SKM-1 treated with dmso at 0.1 percent for 144 hours (cell line): ENCODE measurements around the gene RMND5A.

ENCODE experiments used
- DNase-seq: peaks from one replicate; lab custom pipeline; 2025; ENCODE audit not compliant: unreplicated experiment; lab: John Stamatoyannopoulos, UW

Gene RMND5A

DNA sequence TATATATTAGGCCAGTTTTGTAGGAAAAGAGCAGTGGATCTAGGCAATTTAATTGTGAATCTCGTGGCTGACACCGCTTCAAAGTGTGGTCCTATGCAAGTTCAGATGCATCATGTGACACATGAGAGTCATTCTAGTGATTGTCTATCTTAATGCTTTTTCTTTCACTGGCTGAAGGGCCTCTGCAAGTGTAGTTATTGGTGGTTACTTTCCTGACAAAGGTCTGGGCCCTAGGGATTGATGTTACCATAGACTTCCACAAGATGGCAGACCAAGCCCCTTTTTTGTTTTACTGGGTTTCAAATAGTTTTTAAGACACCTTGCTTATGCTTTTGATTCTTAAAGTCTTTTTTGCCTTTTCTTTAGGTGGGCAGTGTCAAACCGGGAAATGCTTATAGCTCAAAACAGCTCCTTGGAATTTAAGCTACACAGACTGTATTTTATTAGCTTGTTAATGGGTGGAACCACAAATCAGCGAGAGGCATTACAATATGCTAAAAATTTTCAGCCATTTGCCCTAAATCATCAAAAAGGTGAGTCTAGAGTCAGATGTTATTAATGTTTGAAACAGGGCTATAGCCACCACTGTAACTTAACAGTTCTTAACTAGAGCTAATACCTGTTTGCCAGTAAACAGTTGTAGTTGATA is 44.7 kb downstream of the RMND5A start:
- DNase-seq, result peak; percentile 39

DNA sequence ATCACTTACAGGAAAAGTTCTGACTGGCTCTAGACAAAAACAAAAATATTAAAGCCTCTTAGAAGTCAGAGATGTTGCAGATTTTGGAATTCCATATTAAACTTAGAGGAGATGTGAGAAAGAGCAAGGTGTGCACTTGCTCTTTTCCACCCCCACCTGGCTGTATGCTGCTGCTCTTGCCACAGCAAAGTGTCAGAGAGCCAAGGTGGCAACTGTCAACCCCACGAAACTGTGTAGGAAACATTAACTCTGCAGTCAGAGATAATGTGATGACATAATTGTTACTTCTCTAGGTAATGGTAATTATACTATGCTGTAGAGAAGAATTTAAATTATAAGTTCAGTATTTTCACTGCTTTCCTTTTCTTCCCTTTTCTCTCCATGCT is 45.2 kb downstream of the RMND5A start:
- DNase-seq, result no peak

DNA sequence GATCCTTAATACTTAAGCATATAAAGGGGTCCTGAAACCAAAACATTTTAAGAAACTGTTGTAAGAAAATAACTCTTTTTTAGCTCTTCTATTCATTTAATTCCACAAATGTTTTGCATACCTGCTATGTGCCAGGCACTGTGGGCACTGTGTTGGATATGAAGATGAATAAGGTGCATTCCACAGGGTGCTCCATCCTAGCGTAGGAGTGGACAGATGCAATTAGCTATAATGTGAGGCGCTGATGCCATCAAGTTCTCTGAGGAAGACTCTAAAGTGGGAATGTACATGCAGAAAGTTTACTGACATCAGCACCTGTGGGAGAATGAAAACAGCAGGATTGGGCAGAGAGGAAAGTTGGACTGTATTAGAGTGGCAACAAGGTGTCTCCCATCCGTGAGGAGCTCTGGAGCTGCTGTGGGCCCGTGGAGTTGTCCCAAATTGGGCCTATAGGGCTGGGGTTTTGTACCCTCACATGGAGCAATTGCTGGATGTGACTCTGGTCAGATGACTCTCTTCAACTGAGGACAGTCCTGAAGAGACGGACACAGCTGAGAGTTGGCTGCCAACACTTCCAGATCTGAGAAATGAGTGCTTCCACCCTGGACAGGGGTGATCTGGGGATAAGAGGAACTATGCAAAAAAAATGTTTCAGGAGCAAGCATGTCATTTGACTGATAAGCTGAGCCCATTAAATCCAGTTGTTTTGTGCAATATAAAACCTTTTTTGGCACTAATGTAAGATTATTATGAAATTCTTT is 48.3 kb downstream of the RMND5A start:
- no peak for DNase-seq

DNA sequence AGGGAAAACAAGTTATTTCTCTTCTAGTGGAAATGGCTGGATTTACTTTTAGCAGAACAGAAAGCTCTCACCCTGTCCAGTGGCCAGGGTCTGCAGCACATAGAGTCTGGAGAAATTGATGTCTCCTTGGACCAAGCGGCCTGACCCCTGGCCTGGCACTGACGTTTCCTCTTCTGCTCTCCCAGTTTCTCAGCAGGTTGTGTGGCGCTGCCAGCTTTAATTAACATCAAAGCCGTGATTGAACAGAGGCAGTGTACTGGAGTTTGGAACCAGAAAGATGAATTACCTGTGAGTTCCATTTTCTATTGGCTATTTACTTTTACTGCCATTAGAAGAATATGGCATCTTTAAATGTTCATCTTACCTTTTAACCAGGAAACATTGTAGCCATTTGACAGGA is 49.7 kb downstream of the RMND5A start:
- DNase-seq, result no peak

DNA sequence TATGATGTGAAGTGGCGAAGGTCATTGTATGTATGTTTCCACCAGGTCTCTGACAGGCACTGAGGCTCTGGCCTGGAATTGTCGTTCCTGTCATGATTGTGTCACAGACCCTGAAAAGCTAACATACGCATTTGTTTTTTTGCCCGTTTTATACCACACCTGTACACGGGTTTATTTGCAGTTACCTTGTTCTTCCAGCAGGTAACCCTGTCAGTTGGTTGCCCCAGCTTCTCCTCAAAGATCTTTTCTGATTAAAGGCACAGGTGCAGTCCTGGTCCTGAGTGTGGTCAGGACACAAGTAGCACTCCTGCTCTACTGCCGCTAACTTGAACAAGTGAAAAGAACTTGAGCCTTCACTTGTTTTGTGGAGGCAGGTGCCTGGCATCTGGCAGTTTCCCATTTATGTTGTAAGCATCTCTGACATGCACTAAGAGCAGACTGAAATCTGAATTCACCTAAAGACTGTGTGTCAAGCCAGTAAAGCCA is 50.8 kb downstream of the RMND5A start:
- no peak for DNase-seq

DNA sequence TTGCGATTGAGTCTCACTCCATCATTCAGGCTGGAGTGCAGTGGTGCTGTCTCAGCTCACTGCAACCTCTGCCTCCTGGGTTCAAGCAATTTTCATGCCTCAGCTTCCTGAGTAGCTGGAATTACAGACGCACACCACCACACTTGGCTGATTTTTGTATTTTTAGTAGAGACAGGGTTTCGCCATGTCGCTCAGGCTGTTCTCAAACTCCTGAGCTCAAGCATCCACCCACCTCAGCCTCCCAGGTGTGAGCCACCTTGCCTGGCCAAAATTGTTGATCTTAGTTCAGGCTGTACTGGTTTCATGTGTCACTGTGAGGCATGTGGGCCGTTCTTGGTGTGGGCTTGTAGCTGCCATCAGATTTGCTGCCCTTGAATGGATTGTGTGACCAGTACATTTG is 52.5 kb downstream of the RMND5A start:
- DNase-seq, result no peak

DNA sequence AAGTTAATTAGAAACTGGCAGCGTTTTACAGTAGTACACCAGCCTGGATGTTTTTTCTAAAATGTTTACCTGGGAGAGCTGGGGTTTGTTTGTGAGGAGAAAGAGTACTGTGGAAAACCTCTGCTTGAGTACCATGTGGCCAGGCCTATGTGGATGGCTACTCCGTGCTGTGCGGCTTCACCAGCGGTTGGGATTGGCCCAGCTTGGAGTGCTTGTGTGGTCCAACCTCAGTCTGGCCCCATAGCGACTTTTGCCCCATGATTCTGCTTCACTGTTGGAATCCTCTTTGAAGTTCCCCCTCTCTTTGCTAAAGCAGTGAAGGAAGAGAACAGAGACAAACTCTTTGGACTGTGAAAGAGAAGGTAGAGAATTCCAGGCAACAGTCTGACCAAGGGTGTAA is 54.8 kb downstream of the RMND5A start:
- DNase-seq, result no peak

DNA sequence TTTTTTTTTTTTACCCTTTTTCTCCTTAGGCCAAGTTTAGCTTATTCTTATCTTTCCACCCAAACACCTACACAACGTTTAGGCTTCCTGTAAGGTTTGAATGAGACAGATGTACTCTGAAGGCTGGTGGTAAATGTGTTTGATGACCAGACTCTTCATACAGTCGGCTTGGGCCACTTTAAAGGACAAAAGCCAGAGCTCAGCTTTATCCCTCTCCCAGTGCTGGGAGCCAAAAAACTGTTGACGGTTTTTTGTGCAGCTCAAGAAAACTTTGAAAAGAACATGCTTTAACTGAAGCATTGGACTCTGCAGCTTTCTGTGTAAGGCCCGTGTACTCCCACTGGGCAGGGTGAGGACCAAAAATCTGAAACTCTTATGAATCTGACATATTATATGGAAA is 55.2 kb downstream of the RMND5A start:
- DNase-seq, result no peak

DNA sequence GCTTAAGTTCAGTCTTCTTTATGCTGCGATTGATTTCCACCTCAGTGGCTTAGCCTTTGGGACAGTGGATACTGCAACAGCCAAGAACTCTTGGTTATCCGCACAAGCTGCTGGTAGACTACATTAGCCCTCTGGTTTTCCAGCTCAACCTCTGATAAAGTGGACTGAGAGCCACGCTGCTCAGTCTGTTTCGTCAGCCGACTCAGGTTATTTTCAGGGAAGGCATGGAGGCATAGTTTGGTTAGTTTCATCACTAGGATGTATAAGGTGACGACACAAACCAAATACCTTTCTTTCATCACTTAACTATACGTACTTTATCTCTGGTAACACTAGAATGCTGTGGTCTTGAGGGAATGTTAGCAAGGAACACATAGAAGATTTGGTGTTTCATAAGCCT is 56.4 kb downstream of the RMND5A start:
- DNase-seq, result no peak

DNA sequence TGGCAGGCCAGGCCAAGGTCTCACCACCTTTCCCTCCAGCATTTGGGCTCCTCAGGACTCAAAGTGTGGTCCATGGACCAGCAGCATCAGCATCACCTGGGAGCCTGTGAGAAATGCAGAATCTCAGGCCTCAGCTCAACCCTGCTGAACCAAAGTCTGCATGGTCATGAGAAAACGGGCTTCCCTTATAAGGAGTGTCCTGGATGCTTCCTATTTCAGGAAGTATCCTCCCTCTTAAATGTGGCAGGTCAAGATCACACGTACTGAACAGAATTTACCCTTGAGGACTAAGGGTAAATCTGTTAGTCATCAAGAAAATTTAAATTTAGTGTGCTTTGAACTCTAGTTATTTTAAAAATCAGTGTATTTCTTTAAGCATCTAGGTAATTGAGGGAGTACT is 58.9 kb downstream of the RMND5A start:
- no peak for DNase-seq

DNA sequence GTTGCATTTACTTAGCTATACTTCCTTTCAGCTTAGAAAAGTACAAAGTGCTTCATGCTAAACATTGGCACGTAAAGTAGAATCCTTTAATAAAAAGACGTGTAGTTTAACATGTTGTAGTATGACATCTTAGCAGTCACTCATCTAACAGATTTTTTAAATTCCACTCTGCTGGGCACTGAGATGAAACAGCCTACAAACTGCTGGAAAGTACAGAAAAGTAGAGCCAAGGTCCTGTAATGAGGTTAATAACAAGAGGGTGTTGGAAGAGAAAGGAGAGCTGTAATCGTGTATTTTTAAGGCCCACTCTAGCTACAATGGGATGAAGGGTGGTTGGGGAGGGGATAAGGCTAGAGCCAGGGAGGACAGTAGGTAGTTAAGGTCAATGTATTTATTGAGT is 59.9 kb downstream of the RMND5A start:
- no peak for DNase-seq

DNA sequence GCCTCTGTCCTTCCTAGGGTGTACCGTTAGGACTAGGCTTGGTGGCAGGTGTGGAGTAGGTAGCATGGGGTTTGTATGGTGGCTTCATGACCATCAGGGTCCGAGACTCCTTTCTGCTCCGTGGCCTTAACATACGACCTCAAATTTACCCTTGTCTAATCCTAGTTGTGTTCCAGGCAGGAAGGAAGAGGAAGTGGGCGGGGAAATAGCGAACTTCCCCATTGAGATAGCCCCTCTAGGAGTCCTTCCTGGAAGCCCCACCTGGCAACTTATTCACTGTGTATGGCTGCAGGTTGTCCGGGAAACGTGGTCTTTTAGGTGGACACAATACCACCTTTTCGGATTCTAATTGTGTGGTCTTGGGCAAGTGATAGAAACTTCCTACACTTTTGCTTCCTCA is 61.3 kb downstream of the RMND5A start:
- DNase-seq, result no peak

DNA sequence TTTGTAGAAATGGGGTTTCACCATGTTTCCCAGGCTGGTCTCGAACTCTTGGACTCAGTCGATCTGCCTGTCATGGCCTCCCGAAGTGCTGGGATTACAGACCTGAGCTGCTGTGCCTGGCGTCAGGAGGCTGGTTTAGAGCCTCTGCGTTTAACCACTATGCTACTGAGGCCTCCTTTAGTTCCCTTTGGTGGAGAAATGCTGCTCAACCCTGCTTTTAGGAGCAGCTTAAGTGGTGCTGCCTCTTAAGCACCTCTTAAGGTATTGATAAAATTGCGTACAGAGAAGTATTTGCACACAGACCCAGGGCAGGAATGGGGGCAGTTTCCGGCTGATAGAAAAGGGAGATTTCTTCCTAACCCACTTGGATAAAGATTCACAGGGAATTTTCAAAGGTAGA is 62.7 kb downstream of the RMND5A start:
- no peak for DNase-seq

DNA sequence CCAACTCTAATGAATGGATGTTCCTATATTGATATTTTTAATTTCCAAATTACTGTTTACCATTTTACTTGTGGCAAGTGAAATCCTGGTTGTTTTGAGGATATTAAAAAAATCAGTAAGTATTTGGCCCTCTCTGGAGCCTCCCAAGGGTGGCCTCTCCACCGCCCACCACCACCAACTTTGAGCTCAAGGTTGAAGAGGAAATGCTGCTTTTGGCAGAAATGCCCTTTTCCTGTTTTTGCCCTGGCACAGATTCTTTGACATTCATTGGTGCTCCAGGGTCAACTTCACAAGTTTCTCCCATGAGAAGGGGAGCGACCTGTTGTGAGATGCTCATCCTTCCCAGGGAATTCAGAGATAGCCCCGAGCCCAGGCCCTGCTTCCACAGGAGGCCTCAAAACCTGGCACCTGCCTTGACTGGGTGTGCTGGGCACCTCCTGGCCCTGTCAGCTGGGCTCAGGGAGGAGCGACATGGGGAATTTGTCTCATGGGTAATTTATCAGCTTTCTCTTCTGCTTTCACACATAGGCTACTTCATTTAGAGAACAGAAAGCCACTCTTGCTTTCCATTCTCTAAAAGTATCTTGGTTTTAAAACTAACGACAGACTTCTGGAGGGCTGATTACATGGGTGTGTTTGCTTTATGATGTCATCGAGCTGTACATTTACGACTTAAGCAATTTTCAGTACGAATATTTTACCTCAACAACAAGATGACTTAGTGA is 63.7 kb downstream of the RMND5A start:
- DNase-seq, result no peak

DNA sequence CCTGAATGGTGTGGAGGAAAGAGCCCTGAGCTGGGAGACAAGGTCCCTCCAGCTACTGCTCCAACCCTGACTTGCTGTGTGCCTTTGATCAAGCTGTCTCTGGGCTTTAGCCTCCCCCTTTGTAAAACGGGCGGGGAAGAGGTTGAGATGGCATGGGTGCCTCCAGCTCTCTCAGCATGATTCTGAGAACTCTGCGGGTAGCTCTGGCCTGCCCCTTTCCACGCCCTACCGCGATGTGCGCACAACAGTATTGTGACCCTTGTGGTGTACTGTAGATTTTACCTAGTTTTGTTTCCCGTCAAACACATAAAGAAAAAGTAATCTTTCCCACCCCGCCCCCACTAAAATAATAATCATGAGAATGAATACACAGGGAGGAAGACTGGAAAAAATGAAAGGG is 65.4 kb downstream of the RMND5A start:
- DNase-seq, result no peak

DNA sequence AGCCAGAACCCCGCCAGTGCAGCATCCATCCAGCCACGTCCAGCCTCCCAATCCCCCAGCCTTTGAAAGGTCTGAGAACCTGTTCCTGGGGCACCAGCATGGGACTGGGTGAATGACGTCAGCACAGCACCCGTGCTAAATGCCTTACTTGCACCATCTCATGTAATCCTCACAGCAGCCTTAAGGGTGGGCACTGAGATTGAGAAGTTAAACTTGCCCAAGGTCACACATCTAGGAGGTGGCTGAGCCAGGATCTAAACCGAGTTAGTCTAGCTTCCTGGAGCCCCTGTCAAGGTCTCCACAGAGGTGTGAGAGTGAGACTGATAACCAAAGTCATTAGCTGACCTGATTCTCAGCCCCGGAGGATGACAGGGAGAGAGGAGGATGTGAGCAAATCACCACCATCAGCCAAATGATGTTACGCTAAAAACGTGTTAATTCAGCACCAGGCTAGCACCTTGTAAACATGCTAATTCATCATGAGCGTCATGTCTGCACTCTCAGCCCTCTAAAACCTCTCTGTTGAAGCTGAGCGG is 66.0 kb downstream of the RMND5A start:
- DNase-seq, result no peak

DNA sequence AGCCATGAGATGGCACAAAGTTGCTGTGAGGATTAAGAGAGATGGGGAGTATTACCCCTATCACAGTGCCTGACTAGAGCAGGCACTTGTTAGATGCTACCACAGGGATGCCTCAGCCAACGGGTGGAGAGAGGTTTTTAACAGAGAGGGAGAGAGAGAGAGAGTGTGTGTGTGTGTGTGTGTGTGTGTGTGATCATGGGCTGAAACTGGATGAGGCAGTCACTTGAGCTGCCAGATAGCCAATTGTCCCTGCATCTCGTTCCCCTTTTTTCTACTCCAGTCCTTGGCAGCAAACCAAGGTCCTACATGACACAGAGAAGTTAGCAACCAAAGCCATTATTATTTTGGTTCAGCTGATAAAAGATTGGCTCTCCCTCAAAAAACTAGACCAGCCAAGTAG is 67.6 kb downstream of the RMND5A start:
- DNase-seq, result no peak

DNA sequence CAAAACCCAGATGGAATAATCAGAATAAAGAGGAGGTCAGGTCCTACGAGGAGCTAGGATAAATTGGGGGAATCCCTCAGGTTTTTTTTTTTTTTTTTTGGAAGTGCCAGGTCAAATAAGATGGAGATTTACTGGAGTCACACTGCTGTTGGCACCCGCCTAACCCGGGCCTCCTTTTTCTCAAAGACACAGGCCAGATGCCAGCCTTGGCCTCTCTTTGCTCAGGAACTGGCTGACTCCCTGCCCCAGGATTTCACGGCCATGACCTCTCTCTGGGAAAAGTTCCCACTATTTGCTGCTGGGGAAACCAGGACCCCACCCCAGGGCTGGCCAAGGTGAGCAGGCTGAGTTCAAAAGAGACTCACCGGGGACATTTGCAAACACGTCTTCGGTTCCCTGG is 68.1 kb downstream of the RMND5A start:
- no peak for DNase-seq

DNA sequence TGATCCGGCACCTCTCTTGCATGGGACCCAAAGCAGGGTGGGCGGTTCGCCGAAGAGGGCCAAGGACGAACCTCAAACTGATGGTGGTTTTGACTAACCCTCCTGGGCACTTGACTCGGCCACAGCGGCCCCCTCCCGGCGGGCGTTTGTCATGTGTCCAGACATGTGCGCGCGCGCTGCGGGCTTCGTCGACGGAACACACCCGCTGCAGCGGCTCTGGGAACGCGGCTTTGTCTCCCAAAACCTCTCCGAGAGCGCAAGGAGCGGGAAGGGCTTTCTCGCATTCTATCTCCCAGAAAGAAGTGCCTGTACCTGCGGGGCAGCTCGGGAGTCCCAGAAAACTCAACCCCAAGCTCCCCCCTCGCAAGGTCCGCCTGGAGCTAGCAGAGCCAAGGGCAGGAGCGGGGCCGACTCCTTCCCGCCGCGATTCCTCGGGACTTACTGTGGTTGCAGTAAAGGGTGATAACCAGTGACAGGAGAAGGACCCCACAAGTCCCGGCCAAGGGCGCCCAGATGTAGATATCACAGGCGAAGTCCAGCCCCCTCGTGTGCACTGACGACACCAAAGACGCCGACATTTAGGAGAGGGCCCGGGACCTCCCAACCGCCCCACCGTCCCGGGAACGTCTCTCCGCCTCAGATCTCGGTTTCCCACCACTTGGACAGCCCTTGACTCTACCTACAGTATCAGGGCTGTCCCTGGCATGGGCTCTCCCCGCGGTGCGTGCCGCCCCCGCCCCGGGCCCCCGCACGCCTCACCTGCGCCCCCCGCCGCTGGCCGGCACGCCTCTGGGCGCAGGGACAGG is 69.0 kb downstream of the RMND5A start:
- no peak for DNase-seq

DNA sequence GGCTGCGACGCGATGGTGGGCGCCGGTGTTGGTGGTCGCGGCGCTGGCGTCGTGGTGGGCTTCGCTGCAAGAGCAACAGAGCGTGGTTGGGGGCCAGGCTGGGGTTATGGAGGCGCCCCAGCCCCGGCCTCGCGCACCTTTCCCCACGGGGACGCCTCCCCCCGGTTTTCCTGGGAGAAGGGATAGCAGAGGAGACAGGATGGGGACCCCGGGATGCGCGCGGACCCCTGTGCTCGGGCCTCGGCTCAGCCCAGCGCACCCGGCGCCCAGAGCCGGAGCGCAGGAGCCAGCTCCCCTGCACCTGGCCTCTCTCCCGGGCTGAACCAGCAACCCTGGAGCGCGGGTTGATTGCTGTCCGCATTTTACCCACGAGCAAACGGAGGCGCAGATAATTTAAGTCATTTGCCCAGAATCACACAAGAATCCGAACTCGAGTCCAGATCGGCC is 69.6 kb downstream of the RMND5A start:
- DNase-seq, result no peak

DNA sequence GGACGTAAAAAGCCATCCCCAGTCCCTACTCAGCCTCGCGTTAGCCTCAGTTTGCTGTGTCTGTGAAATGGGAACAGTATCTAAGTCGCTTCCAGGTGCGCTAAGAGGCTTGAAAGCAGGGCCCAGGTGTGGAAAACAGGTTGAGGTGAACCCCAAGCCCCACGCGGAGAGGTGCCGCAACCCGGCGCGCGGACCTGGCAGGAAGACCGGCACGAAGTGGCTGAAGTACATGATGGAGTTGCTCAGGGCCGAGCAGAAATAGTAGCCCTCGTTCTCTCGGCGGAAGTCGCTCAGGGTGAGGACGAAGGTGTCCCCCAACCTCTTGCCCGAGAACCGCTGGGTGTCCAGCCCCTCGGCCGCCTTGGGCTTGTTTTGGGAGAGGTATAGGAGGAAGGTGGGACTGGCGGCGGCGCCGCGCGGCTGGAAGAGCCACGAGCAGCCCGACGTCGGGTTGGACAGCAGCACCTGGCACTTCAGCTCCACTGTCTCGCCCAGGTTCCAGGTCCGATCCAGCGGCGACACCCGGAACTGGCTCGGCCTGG is 70.1 kb downstream of the RMND5A start:
- DNase-seq, result no peak
